GM12878 (cell line): ENCODE results near the gene DICER1. TPM values are rescaled to one million over a fixed set of nuclear protein-coding genes. Genes with fewer than 3 reads are reported as not detected.

ENCODE experiments used
- ATAC-seq: fragments of 200-7000 bp; cut with Tn5 transposase; 3 replicates; pipeline ENCODE4 v1.9.1; 2020; ENCODE audit warnings: mild to moderate bottlenecking, moderate library complexity
- BruUV-seq: library from RNA; stranded (reverse); fragments of 400-500 nt; replicated peaks from 2 replicates; lab custom pipeline; 2021; lab: Mats Ljungman, UMichigan
- CTCF ChIA-PET: fragments of 300-600 bp; sonication (Branson Sonifier 250); formaldehyde crosslinking; extraction: SDS; loops from one replicate; lab custom pipeline; 2021; ENCODE audit warnings: inconsistent platforms; lab: Yijun Ruan, JAX
- POLR2A ChIA-PET: fragments of 350-600 bp; formaldehyde crosslinking; extraction: SDS; loops from one replicate; lab custom pipeline; 2021; ENCODE audit warnings: inconsistent platforms; lab: Charles Lee
- RAD21 ChIA-PET: fragments of 300-600 bp; sonication (Branson Sonifier 250); formaldehyde crosslinking; loops from one replicate; lab custom pipeline; 2023; ENCODE audit warnings: antibody characterized with exemption; ENCODE audit not compliant: unreplicated experiment; lab: Charles Lee
- SMC1A ChIA-PET: fragments of 300-600 bp; sonication (Branson Sonifier 250); formaldehyde crosslinking; loops from one replicate; lab custom pipeline; 2023; ENCODE audit not compliant: unreplicated experiment, uncharacterized antibody; lab: Charles Lee
- DNase-seq: peaks from one replicate; pipeline ENCODE4 v3.0.0-alpha.2; 2011; ENCODE audit warnings: low read depth, low spot score
- FAIRE-seq: peaks from 3 replicates; lab custom pipeline; 2011; peaks lifted over from hg19 to GRCh38; lab: Jason Lieb, UNC
- H2AFZ ChIP-seq: 2 replicates; pipeline ENCODE4 v1.6.0; 2011; ENCODE audit warnings: low read depth, low read length, control low read depth; ENCODE audit not compliant: control insufficient read depth
- H3K27ac ChIP-seq: 2 replicates; pipeline ENCODE4 v1.5.1; 2011; ENCODE audit warnings: control low read depth; ENCODE audit not compliant: control insufficient read depth, insufficient read depth
- H3K27me3 ChIP-seq, 2 experiments: replicated peaks in 1 of 2; 2 replicates each; pipeline versions ENCODE4 v1.6.0 to v1.6.1; 2011; ENCODE audit warnings: low read length in 1 of 2; ENCODE audit not compliant: control insufficient read depth in 2 of 2, insufficient read depth in 2 of 2
- H3K36me3 ChIP-seq, 2 experiments: 2 replicates each; pipeline ENCODE4 v1.5.1; 2011; ENCODE audit warnings: low read length in 1 of 2; ENCODE audit not compliant: control insufficient read depth in 2 of 2, insufficient read depth in 2 of 2
- H3K4me1 ChIP-seq: 2 replicates; pipeline ENCODE4 v1.6.1; 2011; ENCODE audit warnings: mild to moderate bottlenecking, low read length, moderate library complexity, mixed read lengths; ENCODE audit not compliant: control insufficient read depth, insufficient read depth
- H3K4me2 ChIP-seq: 2 replicates; pipeline ENCODE4 v1.6.0; 2011; ENCODE audit warnings: control low read depth; ENCODE audit not compliant: control insufficient read depth, insufficient read depth
- H3K4me3 ChIP-seq: fragments of 200-600 bp; sonication (generic); 2 replicates; pipeline ENCODE4 v1.5.1; 2016
- H3K79me2 ChIP-seq: 2 replicates; pipeline ENCODE4 v1.6.0; 2011; ENCODE audit warnings: low read length; ENCODE audit not compliant: control insufficient read depth, insufficient read depth
- H3K9ac ChIP-seq: 2 replicates; pipeline ENCODE4 v1.8.0; 2011; ENCODE audit warnings: low read length, control low read depth, mixed read lengths; ENCODE audit not compliant: control insufficient read depth, insufficient read depth
- H3K9me3 ChIP-seq: replicated peaks from 3 replicates; pipeline ENCODE4 v1.5.1; 2011; ENCODE audit warnings: mild to moderate bottlenecking, low read length; ENCODE audit not compliant: control insufficient read depth, insufficient read depth
- H4K20me1 ChIP-seq: 2 replicates; pipeline ENCODE4 v1.6.0; 2011; ENCODE audit not compliant: control insufficient read depth, insufficient read depth
- BACH1 ChIP-seq: fragments of 450-650 bp; IDR thresholded peaks from 2 replicates; pipeline ENCODE4 v1.6.1; 2017; ENCODE audit warnings: mild to moderate bottlenecking, borderline replicate concordance
- E2F8 ChIP-seq: fragments of 450-650 bp; IDR thresholded peaks from 2 replicates; pipeline ENCODE4 v1.6.1; 2018; ENCODE audit warnings: mild to moderate bottlenecking, low read depth, moderate library complexity; ENCODE audit not compliant: partially characterized antibody
- ETV6 ChIP-seq, 2 experiments: fragments of 450-650 bp in 1 of 2; IDR thresholded peaks in 1 of 2; conservative IDR thresholded peaks in 1 of 2; 2 replicates each; pipeline ENCODE4 v1.6.1; 2014; ENCODE audit warnings: antibody characterized with exemption in 1 of 2, borderline replicate concordance in 1 of 2, low read depth in 1 of 2, mild to moderate bottlenecking in 1 of 2, moderate library complexity in 1 of 2
- HDAC6 ChIP-seq: fragments of 200-600 bp; sonication (generic); IDR thresholded peaks from one replicate; pipeline ENCODE4 v1.8.0; 2017; ENCODE audit warnings: antibody characterized with exemption; ENCODE audit not compliant: unreplicated experiment
- RCOR1 ChIP-seq: conservative IDR thresholded peaks from 2 replicates; pipeline ENCODE4 v1.6.1; 2012; ENCODE audit warnings: low read depth, low read length, improper control_type of control experiment
- SIX5 ChIP-seq: IDR thresholded peaks from 2 replicates; pipeline ENCODE4 v1.6.1; 2011; ENCODE audit warnings: mild to moderate bottlenecking, low read depth, low read length, moderate library complexity; ENCODE audit not compliant: severe bottlenecking
- SMAD1 ChIP-seq: fragments of 450-650 bp; IDR thresholded peaks from 2 replicates; pipeline ENCODE4 v1.6.1; 2018; ENCODE audit warnings: mild to moderate bottlenecking, low read depth; ENCODE audit not compliant: partially characterized antibody
- SMAD5 ChIP-seq: IDR thresholded peaks from 2 replicates; pipeline ENCODE4 v1.6.1; 2016; ENCODE audit warnings: antibody characterized with exemption, low read depth
- SREBF2 ChIP-seq: IDR thresholded peaks from 2 replicates; pipeline ENCODE4 v1.6.1; 2012; ENCODE audit warnings: mild to moderate bottlenecking, low read length
- ZBED1 ChIP-seq: IDR thresholded peaks from 2 replicates; pipeline ENCODE4 v1.6.1; 2016; ENCODE audit warnings: borderline replicate concordance
- ZNF384 ChIP-seq: IDR thresholded peaks from 2 replicates; pipeline ENCODE4 v1.6.1; 2012; ENCODE audit warnings: low read depth, mild to moderate bottlenecking, low read length, improper control_type of control experiment, borderline replicate concordance
- WGBS: methylation state at CpG from one replicate; pipeline ENCODE4 v1.1.6; 2016; ENCODE audit warnings: low lambda C conversion rate; ENCODE audit not compliant: insufficient replicate concordance, insufficient coverage; ENCODE audit errors: missing lambda C conversion rate; 5-methylcytosine and 5-hydroxymethylcytosine counted together
- in situ Hi-C: fragments of 300-500 bp; cut with MboI; formaldehyde crosslinking; loops from 9 replicates; pipeline ENCODE4 v1.14.3; 2018; ENCODE audit warnings: mixed read lengths
- intact Hi-C: fragments of 100-400 bp; cut with micrococcal nuclease; formaldehyde crosslinking; loops from one replicate; pipeline ENCODE4 v1.14.2; 2022; ENCODE audit not compliant: unreplicated experiment
- polyA plus RNA-seq, 11 experiments: library from polyadenylated mRNA; depleted of rRNA in 4 of 11; unstranded in 6 of 11; stranded (reverse) in 5 of 11; fragments of >200 nt; fragmentation: Nextera tagmentation in 4 of 11; fragmentation: Illumina TruSeq in 1 of 11; extraction: Ambion mirVana in 4 of 11; extraction: Trizol in 1 of 11; gene quantifications; 1 replicate in 1 of 11; 2 replicates in 10 of 11; pipeline versions ENCODE4 v1.2.1 to v1.2.3, GENCODE V29; 2011 to 2016; ENCODE audit warnings: inconsistent platforms in 2 of 11, missing spikeins in 2 of 11, low read depth in 1 of 11
- total RNA-seq, 4 experiments: library from RNA; depleted of rRNA in 3 of 4; stranded (reverse); fragments of >200 nt in 3 of 4; fragmentation: Illumina TruSeq in 1 of 4; extraction: Trizol in 1 of 4; gene quantifications; 2 replicates each; pipeline versions ENCODE4 v1.2.1 to v1.2.3, GENCODE V29; 2013 to 2021
- TF ChIP-seq, protein P1 (sequence below): IDR thresholded peaks from 2 replicates; pipeline ENCODE4 v1.6.1; 2012; ENCODE audit warnings: mild to moderate bottlenecking, low read depth, low read length

Gene DICER1
- total and polyA plus RNA-seq, 10 of the 15 experiments (the other 5 are each of a cell fraction or from before 2014, with no cell fraction given), result 6.8 to 70.8 (median 37.1) TPM

GRCh38 chr14:95191445-95192199 is 34.3 kb upstream of the DICER1 start (continued):
- TF ChIP-seq, protein P1, sequence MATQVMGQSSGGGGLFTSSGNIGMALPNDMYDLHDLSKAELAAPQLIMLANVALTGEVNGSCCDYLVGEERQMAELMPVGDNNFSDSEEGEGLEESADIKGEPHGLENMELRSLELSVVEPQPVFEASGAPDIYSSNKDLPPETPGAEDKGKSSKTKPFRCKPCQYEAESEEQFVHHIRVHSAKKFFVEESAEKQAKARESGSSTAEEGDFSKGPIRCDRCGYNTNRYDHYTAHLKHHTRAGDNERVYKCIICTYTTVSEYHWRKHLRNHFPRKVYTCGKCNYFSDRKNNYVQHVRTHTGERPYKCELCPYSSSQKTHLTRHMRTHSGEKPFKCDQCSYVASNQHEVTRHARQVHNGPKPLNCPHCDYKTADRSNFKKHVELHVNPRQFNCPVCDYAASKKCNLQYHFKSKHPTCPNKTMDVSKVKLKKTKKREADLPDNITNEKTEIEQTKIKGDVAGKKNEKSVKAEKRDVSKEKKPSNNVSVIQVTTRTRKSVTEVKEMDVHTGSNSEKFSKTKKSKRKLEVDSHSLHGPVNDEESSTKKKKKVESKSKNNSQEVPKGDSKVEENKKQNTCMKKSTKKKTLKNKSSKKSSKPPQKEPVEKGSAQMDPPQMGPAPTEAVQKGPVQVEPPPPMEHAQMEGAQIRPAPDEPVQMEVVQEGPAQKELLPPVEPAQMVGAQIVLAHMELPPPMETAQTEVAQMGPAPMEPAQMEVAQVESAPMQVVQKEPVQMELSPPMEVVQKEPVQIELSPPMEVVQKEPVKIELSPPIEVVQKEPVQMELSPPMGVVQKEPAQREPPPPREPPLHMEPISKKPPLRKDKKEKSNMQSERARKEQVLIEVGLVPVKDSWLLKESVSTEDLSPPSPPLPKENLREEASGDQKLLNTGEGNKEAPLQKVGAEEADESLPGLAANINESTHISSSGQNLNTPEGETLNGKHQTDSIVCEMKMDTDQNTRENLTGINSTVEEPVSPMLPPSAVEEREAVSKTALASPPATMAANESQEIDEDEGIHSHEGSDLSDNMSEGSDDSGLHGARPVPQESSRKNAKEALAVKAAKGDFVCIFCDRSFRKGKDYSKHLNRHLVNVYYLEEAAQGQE, result no peak
- TF ChIP-seq, all 136 proteins: peak for 0

DNA sequence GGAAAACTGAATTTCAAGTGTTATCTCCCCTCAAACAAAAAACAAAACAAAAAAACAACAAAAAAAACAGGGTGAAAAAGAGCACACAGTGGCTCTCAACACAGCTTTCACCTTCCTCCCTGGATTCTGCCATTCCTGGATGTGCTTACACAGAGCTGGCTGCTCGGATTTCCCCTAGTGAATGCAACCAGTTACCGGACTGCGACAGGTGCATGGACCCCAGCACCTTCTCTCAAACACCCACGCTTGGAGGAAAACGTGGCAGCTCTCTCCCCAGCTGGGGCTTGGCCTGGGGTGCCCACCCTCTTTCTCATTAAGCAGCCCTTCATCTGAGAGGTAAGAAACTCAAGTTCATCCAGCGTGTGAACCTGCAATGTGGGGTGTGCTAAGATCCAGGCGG is 33.5 kb upstream of the DICER1 start:
- Histone ChIP-seq H3K27me3 (no peaks in the 10 kb centered on the region), H4K20me1 (no peaks in the 10 kb centered on the region), H3K79me2 (no peaks in the 10 kb centered on the region), H3K4me2 (no peak overlapping the region), H3K27ac (no peak overlapping the region), H3K36me3 (no peaks in the 10 kb centered on the region; a peak in 1 of 4 replicates), H2AFZ (no peak overlapping the region), H3K9me3 (no peaks in the 10 kb centered on the region; the same call in 2 of the 3 replicates), H3K4me1 (no peaks in the 10 kb centered on the region), H3K9ac (no peak overlapping the region), H3K4me3 (no peak overlapping the region)
- DNase-seq (no peak), ATAC-seq (no peak), FAIRE-seq (no peak)
- SMC1A ChIA-PET, result no interaction called here
- no TSS peak for BruUV-seq
- TF ChIP-seq HDAC6 (no peak), SMAD5 (no peak), SMAD1 (no peak), RCOR1 (no peak), ZBED1 (no peak), ETV6 (conservative IDR thresholded peaks at IDR 0.05 in 1 of 2, IDR thresholded peaks at IDR 0.05 in 1 of 2; ENCODE audit: borderline replicate concordance in 1 of 2, low read depth in 1 of 2) (no peak), E2F8 (no peak), ZNF384 (no peak), SREBF2 (no peak), BACH1 (no peak), SIX5 (no peak)
- POLR2A ChIA-PET, result interaction anchor here (0.9 to 1.0 kb wide), 2 partner anchors 8 to 42 kb away, joined by 3 to 7 read pairs; no protein-coding TSS in a partner anchor
- WGBS, result 53% methylated on average over 7 of the region's 7 CpGs
- RAD21 ChIA-PET, result interaction anchor here (1.3 to 1.8 kb wide), 2 partner anchors 17 to 73 kb away, joined by 3 read pairs; no protein-coding TSS in a partner anchor
- in situ Hi-C loops, result loop anchor here (10.0 kb wide), 1 partner anchor 506 kb away; no protein-coding TSS in a partner anchor
- CTCF ChIA-PET, result interaction anchor here (0.6 kb wide), 1 partner anchor 21 kb away, joined by 3 read pairs; no protein-coding TSS in a partner anchor
- intact Hi-C loops, result no loop called here
